NB4 (cell line): ENCODE results near the gene LITAFD.

Experiments used
- MAX ChIP-seq: IDR thresholded peaks from 2 replicates; pipeline ENCODE4 v1.6.1; 2011; ENCODE audit warnings: low read depth, low read length
- MYC ChIP-seq: IDR thresholded peaks from 2 replicates; pipeline ENCODE4 v1.6.1; 2011; ENCODE audit warnings: low read depth, low read length
- POLR2A ChIP-seq: IDR thresholded peaks from 2 replicates; pipeline ENCODE4 v1.6.1; 2011; ENCODE audit warnings: mild to moderate bottlenecking; ENCODE audit not compliant: insufficient read length; ENCODE audit errors: extremely low read depth
- TF ChIP-seq, protein P1 (sequence below): IDR thresholded peaks from one replicate; pipeline ENCODE4 v1.5.1; 2012; ENCODE audit warnings: low read depth, low read length

DNA sequence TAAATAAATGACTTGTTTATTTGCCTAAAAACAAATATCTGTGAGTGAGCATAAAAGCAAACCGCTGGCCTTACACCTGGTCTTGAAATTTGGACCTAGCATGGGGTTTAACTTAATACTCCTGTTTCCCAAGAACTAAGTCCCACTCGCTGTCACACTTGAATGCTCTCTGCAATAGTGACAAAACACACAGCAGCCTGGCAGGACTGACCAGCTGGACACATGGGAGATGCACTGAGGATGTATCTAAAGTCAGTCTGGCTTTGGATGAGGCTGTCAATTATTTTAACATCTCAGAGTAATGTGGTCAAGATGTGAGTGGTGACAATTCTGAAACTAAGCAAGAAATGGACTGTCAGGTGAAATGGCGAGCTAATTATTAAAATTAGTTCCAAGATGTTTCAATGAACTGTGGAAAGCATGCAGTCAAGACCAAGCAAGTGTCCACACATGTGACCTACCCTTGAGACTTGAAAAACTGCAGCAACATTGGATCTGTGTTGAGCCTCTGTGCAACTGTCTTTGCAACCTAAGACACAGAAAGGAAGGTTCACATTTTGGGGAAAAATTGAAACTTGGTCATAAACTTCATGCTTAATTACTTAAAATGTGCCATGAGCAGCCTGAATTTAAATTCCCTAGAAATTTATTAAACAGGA, 16.6 kb downstream of the LITAFD start:
- TF ChIP-seq, protein P1, sequence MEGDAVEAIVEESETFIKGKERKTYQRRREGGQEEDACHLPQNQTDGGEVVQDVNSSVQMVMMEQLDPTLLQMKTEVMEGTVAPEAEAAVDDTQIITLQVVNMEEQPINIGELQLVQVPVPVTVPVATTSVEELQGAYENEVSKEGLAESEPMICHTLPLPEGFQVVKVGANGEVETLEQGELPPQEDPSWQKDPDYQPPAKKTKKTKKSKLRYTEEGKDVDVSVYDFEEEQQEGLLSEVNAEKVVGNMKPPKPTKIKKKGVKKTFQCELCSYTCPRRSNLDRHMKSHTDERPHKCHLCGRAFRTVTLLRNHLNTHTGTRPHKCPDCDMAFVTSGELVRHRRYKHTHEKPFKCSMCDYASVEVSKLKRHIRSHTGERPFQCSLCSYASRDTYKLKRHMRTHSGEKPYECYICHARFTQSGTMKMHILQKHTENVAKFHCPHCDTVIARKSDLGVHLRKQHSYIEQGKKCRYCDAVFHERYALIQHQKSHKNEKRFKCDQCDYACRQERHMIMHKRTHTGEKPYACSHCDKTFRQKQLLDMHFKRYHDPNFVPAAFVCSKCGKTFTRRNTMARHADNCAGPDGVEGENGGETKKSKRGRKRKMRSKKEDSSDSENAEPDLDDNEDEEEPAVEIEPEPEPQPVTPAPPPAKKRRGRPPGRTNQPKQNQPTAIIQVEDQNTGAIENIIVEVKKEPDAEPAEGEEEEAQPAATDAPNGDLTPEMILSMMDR = no peak
- TF ChIP-seq POLR2A (no peak), MAX (no peak), MYC (no peak)
